K562 (cell line): ENCODE measurements around the gene ZNF438.

ENCODE experiments used
- ATF3 ChIP-seq, 2 experiments: fragments of 450-650 bp in 1 of 2; sonication (generic) in 1 of 2; formaldehyde crosslinking in 1 of 2; IDR thresholded peaks in 1 of 2; conservative IDR thresholded peaks in 1 of 2; 2 replicates each; pipeline versions ENCODE4 v1.6.1 to v1.8.1; 2016 to 2023; ENCODE audit warnings: mild to moderate bottlenecking in 2 of 2, moderate library complexity in 2 of 2, inconsistent platforms in 1 of 2, missing genetic modification reagents in 1 of 2
- CBX3 ChIP-seq, 2 experiments: IDR thresholded peaks; 1 replicate in 1 of 2; 2 replicates in 1 of 2; pipeline ENCODE4 v1.6.1; 2012; ENCODE audit warnings: inconsistent platforms in 2 of 2, low read length in 2 of 2, borderline replicate concordance in 1 of 2, control low read depth in 1 of 2
- CTCF ChIP-seq, 3 experiments: IDR thresholded peaks in 2 of 3; conservative IDR thresholded peaks in 1 of 3; 2 replicates each; pipeline ENCODE4 v1.5.1; 2011 to 2012; ENCODE audit warnings: low read length in 3 of 3, mild to moderate bottlenecking in 3 of 3, control low read depth in 2 of 3, improper control_type of control experiment in 1 of 3, inconsistent platforms in 1 of 3, low read depth in 1 of 3, mixed read lengths in 1 of 3, moderate library complexity in 1 of 3; ENCODE audit not compliant: insufficient read depth in 2 of 3
- EZH2 ChIP-seq: IDR thresholded peaks from 2 replicates; pipeline ENCODE4 v1.6.1; 2012; ENCODE audit warnings: low read depth, mild to moderate bottlenecking, inconsistent platforms, low read length, borderline replicate concordance
- MYC ChIP-seq, 2 experiments: fragments of 250-450 bp in 1 of 2; sonication (Bioruptor Pico) in 1 of 2; IDR thresholded peaks; 2 replicates each; pipeline versions ENCODE4 v1.5.1 to v1.6.1; 2012 to 2021; ENCODE audit warnings: low read depth in 2 of 2, borderline replicate concordance in 1 of 2, improper control_type of control experiment in 1 of 2, low read length in 1 of 2, mild to moderate bottlenecking in 1 of 2, moderate library complexity in 1 of 2
- PHB ChIP-seq: fragments of 250-450 bp; sonication (Bioruptor Pico); IDR thresholded peaks from 2 replicates; pipeline ENCODE4 v1.5.0; 2021
- PHF20 ChIP-seq: fragments of 450-650 bp; IDR thresholded peaks from 2 replicates; pipeline ENCODE4 v1.6.1; 2018; ENCODE audit not compliant: partially characterized antibody
- POLR2A ChIP-seq: fragments of 450-650 bp; conservative IDR thresholded peaks from 2 replicates; pipeline ENCODE4 v1.6.1; 2016
- RBM39 ChIP-seq: fragments of 200-400 bp; formaldehyde crosslinking; optimal IDR thresholded peaks from 2 replicates; pipeline ENCODE3; 2018; ENCODE audit warnings: low read depth, low read length
- SP1 ChIP-seq: sonication (generic); formaldehyde crosslinking; IDR thresholded peaks from 2 replicates; pipeline ENCODE4 v1.8.1; 2022; ENCODE audit warnings: mild to moderate bottlenecking, missing genetic modification reagents
- TEAD2 ChIP-seq: fragments of 450-650 bp; IDR thresholded peaks from 2 replicates; pipeline ENCODE4 v1.6.1; 2016; ENCODE audit warnings: missing genetic modification characterization, control low read depth, missing compliant biosample characterization
- TF ChIP-seq, protein P1 (sequence below): fragments of 150-350 bp; IDR thresholded peaks from 2 replicates; pipeline ENCODE4 v1.6.1; 2014; ENCODE audit warnings: low read depth, mild to moderate bottlenecking, low read length, borderline replicate concordance
- TF ChIP-seq, protein P2 (sequence below): fragments of 450-650 bp; formaldehyde crosslinking; IDR thresholded peaks from 2 replicates; pipeline ENCODE4 v1.4.0; 2020; ENCODE audit warnings: mild to moderate bottlenecking, moderate library complexity
- TF ChIP-seq, protein P3 (sequence below): sonication (generic); formaldehyde crosslinking; IDR thresholded peaks from 2 replicates; pipeline ENCODE4 v1.8.0; 2022; ENCODE audit warnings: mild to moderate bottlenecking, missing genetic modification reagents

- TF ChIP-seq MYC (IDR thresholded peaks at IDR 0.05; ENCODE audit: low read depth, low read length) (no peak), MYC (CRISPR knock-in tag; IDR thresholded peaks at IDR 0.05; ENCODE audit: borderline replicate concordance, low read depth) (no peak), TEAD2 (tag) (no peak), POLR2A (no peak), SP1 (CRISPR knock-in tag) (no peak), PHF20 (no peak), RBM39 (no peak), EZH2 (no peak), ATF3 (IDR thresholded peaks at IDR 0.05) (no peak), ATF3 (CRISPR knock-in tag; conservative IDR thresholded peaks at IDR 0.05) (no peak), CBX3 (IDR thresholded peaks at IDR 0.05; ENCODE audit: borderline replicate concordance in 1 of 2, low read length in 2 of 2) (no peak), CTCF (IDR thresholded peaks at IDR 0.05 in 2 of 3, conservative IDR thresholded peaks at IDR 0.05 in 1 of 3; ENCODE audit: insufficient read depth in 2 of 3, low read depth in 1 of 3, low read length in 3 of 3) (no peak), PHB (CRISPR knock-in tag) (no peak)
- TF ChIP-seq, protein P1, sequence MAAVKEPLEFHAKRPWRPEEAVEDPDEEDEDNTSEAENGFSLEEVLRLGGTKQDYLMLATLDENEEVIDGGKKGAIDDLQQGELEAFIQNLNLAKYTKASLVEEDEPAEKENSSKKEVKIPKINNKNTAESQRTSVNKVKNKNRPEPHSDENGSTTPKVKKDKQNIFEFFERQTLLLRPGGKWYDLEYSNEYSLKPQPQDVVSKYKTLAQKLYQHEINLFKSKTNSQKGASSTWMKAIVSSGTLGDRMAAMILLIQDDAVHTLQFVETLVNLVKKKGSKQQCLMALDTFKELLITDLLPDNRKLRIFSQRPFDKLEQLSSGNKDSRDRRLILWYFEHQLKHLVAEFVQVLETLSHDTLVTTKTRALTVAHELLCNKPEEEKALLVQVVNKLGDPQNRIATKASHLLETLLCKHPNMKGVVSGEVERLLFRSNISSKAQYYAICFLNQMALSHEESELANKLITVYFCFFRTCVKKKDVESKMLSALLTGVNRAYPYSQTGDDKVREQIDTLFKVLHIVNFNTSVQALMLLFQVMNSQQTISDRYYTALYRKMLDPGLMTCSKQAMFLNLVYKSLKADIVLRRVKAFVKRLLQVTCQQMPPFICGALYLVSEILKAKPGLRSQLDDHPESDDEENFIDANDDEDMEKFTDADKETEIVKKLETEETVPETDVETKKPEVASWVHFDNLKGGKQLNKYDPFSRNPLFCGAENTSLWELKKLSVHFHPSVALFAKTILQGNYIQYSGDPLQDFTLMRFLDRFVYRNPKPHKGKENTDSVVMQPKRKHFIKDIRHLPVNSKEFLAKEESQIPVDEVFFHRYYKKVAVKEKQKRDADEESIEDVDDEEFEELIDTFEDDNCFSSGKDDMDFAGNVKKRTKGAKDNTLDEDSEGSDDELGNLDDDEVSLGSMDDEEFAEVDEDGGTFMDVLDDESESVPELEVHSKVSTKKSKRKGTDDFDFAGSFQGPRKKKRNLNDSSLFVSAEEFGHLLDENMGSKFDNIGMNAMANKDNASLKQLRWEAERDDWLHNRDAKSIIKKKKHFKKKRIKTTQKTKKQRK, result no peak
- TF ChIP-seq, protein P2, sequence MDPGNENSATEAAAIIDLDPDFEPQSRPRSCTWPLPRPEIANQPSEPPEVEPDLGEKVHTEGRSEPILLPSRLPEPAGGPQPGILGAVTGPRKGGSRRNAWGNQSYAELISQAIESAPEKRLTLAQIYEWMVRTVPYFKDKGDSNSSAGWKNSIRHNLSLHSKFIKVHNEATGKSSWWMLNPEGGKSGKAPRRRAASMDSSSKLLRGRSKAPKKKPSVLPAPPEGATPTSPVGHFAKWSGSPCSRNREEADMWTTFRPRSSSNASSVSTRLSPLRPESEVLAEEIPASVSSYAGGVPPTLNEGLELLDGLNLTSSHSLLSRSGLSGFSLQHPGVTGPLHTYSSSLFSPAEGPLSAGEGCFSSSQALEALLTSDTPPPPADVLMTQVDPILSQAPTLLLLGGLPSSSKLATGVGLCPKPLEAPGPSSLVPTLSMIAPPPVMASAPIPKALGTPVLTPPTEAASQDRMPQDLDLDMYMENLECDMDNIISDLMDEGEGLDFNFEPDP (CRISPR knock-in tag), result no peak
- TF ChIP-seq, protein P3, sequence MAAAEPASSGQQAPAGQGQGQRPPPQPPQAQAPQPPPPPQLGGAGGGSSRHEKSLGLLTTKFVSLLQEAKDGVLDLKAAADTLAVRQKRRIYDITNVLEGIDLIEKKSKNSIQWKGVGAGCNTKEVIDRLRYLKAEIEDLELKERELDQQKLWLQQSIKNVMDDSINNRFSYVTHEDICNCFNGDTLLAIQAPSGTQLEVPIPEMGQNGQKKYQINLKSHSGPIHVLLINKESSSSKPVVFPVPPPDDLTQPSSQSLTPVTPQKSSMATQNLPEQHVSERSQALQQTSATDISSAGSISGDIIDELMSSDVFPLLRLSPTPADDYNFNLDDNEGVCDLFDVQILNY (CRISPR knock-in tag), result no peak
These were observed 134.6 kb downstream of the ZNF438 start for GRCh38 chr10:30897048-30897447.
